ENCODE data around the gene RUNX1.

DNA sequence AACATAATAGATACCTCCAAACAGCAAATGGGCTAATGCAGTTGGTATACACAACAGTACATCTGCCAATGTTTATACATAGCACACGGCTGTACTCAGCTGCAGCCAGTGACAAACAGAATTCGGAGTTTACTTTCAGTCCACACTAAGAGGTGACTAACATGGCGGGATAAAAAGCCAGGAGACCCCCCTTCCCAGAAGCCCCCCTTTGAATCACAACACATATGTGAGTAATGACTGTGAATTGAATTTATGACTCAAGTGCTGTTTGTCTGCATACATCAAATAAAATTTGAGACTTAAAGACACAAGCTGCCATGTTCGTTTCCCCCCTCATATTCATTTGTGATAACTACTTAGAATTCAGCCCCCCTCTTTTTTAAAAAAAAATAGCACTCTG, 113.2 kb downstream of the RUNX1 start:
- TF ChIP-seq, protein P1, sequence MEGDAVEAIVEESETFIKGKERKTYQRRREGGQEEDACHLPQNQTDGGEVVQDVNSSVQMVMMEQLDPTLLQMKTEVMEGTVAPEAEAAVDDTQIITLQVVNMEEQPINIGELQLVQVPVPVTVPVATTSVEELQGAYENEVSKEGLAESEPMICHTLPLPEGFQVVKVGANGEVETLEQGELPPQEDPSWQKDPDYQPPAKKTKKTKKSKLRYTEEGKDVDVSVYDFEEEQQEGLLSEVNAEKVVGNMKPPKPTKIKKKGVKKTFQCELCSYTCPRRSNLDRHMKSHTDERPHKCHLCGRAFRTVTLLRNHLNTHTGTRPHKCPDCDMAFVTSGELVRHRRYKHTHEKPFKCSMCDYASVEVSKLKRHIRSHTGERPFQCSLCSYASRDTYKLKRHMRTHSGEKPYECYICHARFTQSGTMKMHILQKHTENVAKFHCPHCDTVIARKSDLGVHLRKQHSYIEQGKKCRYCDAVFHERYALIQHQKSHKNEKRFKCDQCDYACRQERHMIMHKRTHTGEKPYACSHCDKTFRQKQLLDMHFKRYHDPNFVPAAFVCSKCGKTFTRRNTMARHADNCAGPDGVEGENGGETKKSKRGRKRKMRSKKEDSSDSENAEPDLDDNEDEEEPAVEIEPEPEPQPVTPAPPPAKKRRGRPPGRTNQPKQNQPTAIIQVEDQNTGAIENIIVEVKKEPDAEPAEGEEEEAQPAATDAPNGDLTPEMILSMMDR (IDR thresholded peaks at IDR 0.05): no peak
- TF ChIP-seq POLR2A (IDR thresholded peaks at IDR 0.05): no peak
